H9 (cell line): ENCODE measurements around the gene HDC. TPM values are rescaled to one million over a fixed set of nuclear protein-coding genes. Genes with fewer than 3 reads are reported as not detected.

Experiments
- DNase-seq: peaks from one replicate; pipeline ENCODE4 v3.0.0-alpha.2; 2017
- H2AFZ ChIP-seq: one replicate; pipeline ENCODE4 v1.6.1; 2013; ENCODE audit warnings: mild to moderate bottlenecking, low read length, control low read depth, moderate library complexity
- H2AK5ac ChIP-seq: 2 replicates; pipeline ENCODE4 v1.6.1; 2013; ENCODE audit warnings: low read length, control low read depth, mixed read lengths; ENCODE audit not compliant: insufficient read length
- H2BK120ac ChIP-seq: one replicate; pipeline ENCODE4 v1.6.1; 2013; ENCODE audit warnings: low read depth, mild to moderate bottlenecking, low read length, control low read depth, inconsistent platforms; ENCODE audit not compliant: poor library complexity, severe bottlenecking
- H2BK12ac ChIP-seq: 2 replicates; pipeline ENCODE4 v1.6.1; 2013; ENCODE audit warnings: low read length, control low read depth, mixed read lengths, low read depth; ENCODE audit not compliant: insufficient read length
- H2BK15ac ChIP-seq: 2 replicates; pipeline ENCODE4 v1.6.1; 2013; ENCODE audit warnings: low read depth, low read length, control low read depth
- H2BK20ac ChIP-seq: one replicate; pipeline ENCODE4 v1.6.1; 2013; ENCODE audit warnings: low read depth, mild to moderate bottlenecking, low read length, control low read depth, inconsistent platforms; ENCODE audit not compliant: poor library complexity, severe bottlenecking
- H2BK5ac ChIP-seq: 2 replicates; pipeline ENCODE4 v1.6.1; 2013; ENCODE audit warnings: low read length, control low read depth, mixed read lengths; ENCODE audit not compliant: insufficient read length
- H3K14ac ChIP-seq: 2 replicates; pipeline ENCODE4 v1.6.1; 2013; ENCODE audit warnings: low read length, control low read depth; ENCODE audit not compliant: insufficient read depth
- H3K18ac ChIP-seq: 2 replicates; pipeline ENCODE4 v1.6.1; 2013; ENCODE audit warnings: low read depth, mild to moderate bottlenecking, mixed read lengths, low read length, control low read depth; ENCODE audit not compliant: insufficient read length
- H3K23ac ChIP-seq: 2 replicates; pipeline ENCODE4 v1.6.1; 2013; ENCODE audit warnings: low read length, control low read depth, mixed read lengths, low read depth; ENCODE audit not compliant: insufficient read length
- H3K23me2 ChIP-seq: 2 replicates; pipeline ENCODE4 v1.6.1; 2013; ENCODE audit warnings: low read depth, mild to moderate bottlenecking, mixed read lengths, low read length, control low read depth; ENCODE audit not compliant: insufficient read length, poor library complexity, severe bottlenecking
- H3K27ac ChIP-seq: 2 replicates; pipeline ENCODE4 v1.5.1; 2013; ENCODE audit warnings: low read length, control low read depth, mixed read lengths, low read depth; ENCODE audit not compliant: insufficient read length
- H3K27me3 ChIP-seq: 2 replicates; pipeline ENCODE4 v1.6.1; 2013; ENCODE audit warnings: low read length, control low read depth, inconsistent platforms; ENCODE audit not compliant: insufficient read depth
- H3K4ac ChIP-seq: 2 replicates; pipeline ENCODE4 v1.6.1; 2013; ENCODE audit warnings: low read depth, mild to moderate bottlenecking, control low read depth, inconsistent platforms, low read length, moderate library complexity
- H3K4me1 ChIP-seq: 2 replicates; pipeline ENCODE4 v1.6.1; 2013; ENCODE audit warnings: low read length, control low read depth, inconsistent platforms; ENCODE audit not compliant: insufficient read depth
- H3K4me2 ChIP-seq: 2 replicates; pipeline ENCODE4 v1.6.1; 2013; ENCODE audit warnings: low read length, control low read depth, mixed read lengths; ENCODE audit not compliant: insufficient read length, insufficient read depth
- H3K56ac ChIP-seq: 2 replicates; pipeline ENCODE4 v1.6.1; 2013; ENCODE audit warnings: low read depth, mild to moderate bottlenecking, mixed read lengths, low read length, control low read depth; ENCODE audit not compliant: insufficient read length
- H3K79me1 ChIP-seq: 2 replicates; pipeline ENCODE4 v1.6.1; 2013; ENCODE audit warnings: low read depth, mild to moderate bottlenecking, moderate library complexity, low read length, control low read depth, inconsistent platforms; ENCODE audit not compliant: insufficient read depth, poor library complexity, severe bottlenecking
- H3K79me2 ChIP-seq: 2 replicates; pipeline ENCODE4 v1.6.1; 2013; ENCODE audit warnings: low read length, control low read depth, inconsistent platforms; ENCODE audit not compliant: insufficient read depth
- H3K9ac ChIP-seq: 2 replicates; pipeline ENCODE4 v1.6.1; 2013; ENCODE audit warnings: low read length, control low read depth, mixed read lengths; ENCODE audit not compliant: insufficient read length; ENCODE audit errors: extremely low read depth
- H3K9me3 ChIP-seq: one replicate; pipeline ENCODE4 v1.6.1; 2013; ENCODE audit warnings: low read depth, low read length, inconsistent platforms; ENCODE audit not compliant: control insufficient read depth
- H3T11ph ChIP-seq: one replicate; pipeline ENCODE4 v1.6.1; 2013; ENCODE audit warnings: mild to moderate bottlenecking, low read length, control low read depth, inconsistent platforms
- H4K20me1 ChIP-seq: one replicate; pipeline ENCODE4 v1.6.1; 2013; ENCODE audit not compliant: control insufficient read depth, insufficient read length, insufficient read depth
- H4K5ac ChIP-seq: 2 replicates; pipeline ENCODE4 v1.6.1; 2013; ENCODE audit warnings: low read depth, mild to moderate bottlenecking, mixed read lengths, low read length, control low read depth; ENCODE audit not compliant: insufficient read length
- H4K8ac ChIP-seq: replicated peaks from 2 replicates; pipeline ENCODE4 v1.6.1; 2013; ENCODE audit warnings: low read length, control low read depth, mixed read lengths, low read depth; ENCODE audit not compliant: insufficient read length
- H4K91ac ChIP-seq: 2 replicates; pipeline ENCODE4 v1.6.1; 2013; ENCODE audit warnings: low read depth, mild to moderate bottlenecking, moderate library complexity, mixed read lengths, low read length, control low read depth; ENCODE audit not compliant: insufficient read length
- H3K27ac Mint-ChIP-seq, 3 experiments: 2 replicates in 2 of 3; 3 replicates in 1 of 3; pipeline ENCODE4 v1.8.0; 2020 to 2021; ENCODE audit warnings: mixed read lengths in 3 of 3, mild to moderate bottlenecking in 1 of 3, moderate library complexity in 1 of 3
- H3K27me3 Mint-ChIP-seq: 2 replicates; pipeline ENCODE4 v1.8.0; 2021; ENCODE audit warnings: low read depth, mild to moderate bottlenecking, moderate library complexity, mixed read lengths
- H3K36me3 Mint-ChIP-seq, 3 experiments: 2 replicates in 2 of 3; 3 replicates in 1 of 3; pipeline ENCODE4 v1.8.0; 2020 to 2021; ENCODE audit warnings: low read depth in 3 of 3, mixed read lengths in 3 of 3; ENCODE audit not compliant: insufficient read depth in 1 of 3
- H3K4me1 Mint-ChIP-seq, 2 experiments: 2 replicates each; pipeline ENCODE4 v1.8.0; 2020; ENCODE audit warnings: mixed read lengths in 2 of 2
- H3K4me3 Mint-ChIP-seq, 2 experiments: 2 replicates in 1 of 2; 3 replicates in 1 of 2; pipeline ENCODE4 v1.8.0; 2020 to 2021; ENCODE audit warnings: mild to moderate bottlenecking in 2 of 2, mixed read lengths in 2 of 2, moderate library complexity in 1 of 2
- H3K9me3 Mint-ChIP-seq, 2 experiments: 2 replicates in 1 of 2; 3 replicates in 1 of 2; pipeline ENCODE4 v1.8.0; 2020; ENCODE audit warnings: mild to moderate bottlenecking in 2 of 2, mixed read lengths in 2 of 2, moderate library complexity in 1 of 2
- CTCF ChIP-seq: fragments of 200-600 bp; sonication (generic); conservative IDR thresholded peaks from 3 replicates; pipeline ENCODE4 v1.8.0; 2021; ENCODE audit warnings: antibody characterized with exemption, mild to moderate bottlenecking
- total RNA-seq: library from RNA; stranded (reverse); gene quantifications from 2 replicates; pipeline ENCODE4 v1.2.1, GENCODE V29; 2021

HDC gene
- total RNA-seq, 1 experiment from 2014 or later = not detected

- Histone ChIP-seq H2AK5ac (no peak overlapping the region), H2BK5ac (no peak overlapping the region), H3K27me3 (no peaks in the 10 kb centered on the region), H4K20me1 (no peaks in the 10 kb centered on the region), H3K18ac (no peak overlapping the region), H4K91ac (no peak overlapping the region), H4K8ac (no peak overlapping the region), H3K4me2 (no peak overlapping the region), H2BK12ac (no peak overlapping the region), H3K56ac (no peak overlapping the region), H2AFZ (no peak overlapping the region), H3K14ac (no peak overlapping the region), H3T11ph (no peak overlapping the region), H3K79me1 (no peaks in the 10 kb centered on the region), H3K23me2 (no peaks in the 10 kb centered on the region), H3K9me3 (no peaks in the 10 kb centered on the region), H2BK20ac (no peak overlapping the region), H3K23ac (no peak overlapping the region), H3K79me2 (no peaks in the 10 kb centered on the region), H2BK120ac (no peak overlapping the region), H3K9ac (no peak overlapping the region), H2BK15ac (no peak overlapping the region), H3K27ac (no peak overlapping the region), H4K5ac (no peak overlapping the region), H3K4me1 (no peaks in the 10 kb centered on the region), H3K4ac (no peak overlapping the region)
- no peak for DNase-seq
- Mint-ChIP-seq H3K36me3 (no peaks in the 10 kb centered on the region), H3K27me3 (no peaks in the 10 kb centered on the region), H3K4me3 (no peak overlapping the region), H3K27ac (no peak overlapping the region), H3K9me3 (no peaks in the 10 kb centered on the region), H3K4me1 (peaks cover 0 to 4% of the 10 kb centered on the region in 2 experiments; a peak in 1 of 4 replicates)
- no peak for TF ChIP-seq CTCF
Measured at GRCh38 chr15:50233192-50233736, 32.3 kb downstream of the HDC start.
